ENCODE measurements around the gene SUMF1.

The SUMF1 gene

GRCh38 chr3:4497005-4497692, 30.1 kb upstream of the SUMF1 start:
- DNase-seq = no peak

- no peak for DNase-seq
These were observed 29.0 kb upstream of the SUMF1 start for GRCh38 chr3:4496087-4496452.

- no peak for DNase-seq
These were observed 28.4 kb upstream of the SUMF1 start for GRCh38 chr3:4495294-4496086.

DNA sequence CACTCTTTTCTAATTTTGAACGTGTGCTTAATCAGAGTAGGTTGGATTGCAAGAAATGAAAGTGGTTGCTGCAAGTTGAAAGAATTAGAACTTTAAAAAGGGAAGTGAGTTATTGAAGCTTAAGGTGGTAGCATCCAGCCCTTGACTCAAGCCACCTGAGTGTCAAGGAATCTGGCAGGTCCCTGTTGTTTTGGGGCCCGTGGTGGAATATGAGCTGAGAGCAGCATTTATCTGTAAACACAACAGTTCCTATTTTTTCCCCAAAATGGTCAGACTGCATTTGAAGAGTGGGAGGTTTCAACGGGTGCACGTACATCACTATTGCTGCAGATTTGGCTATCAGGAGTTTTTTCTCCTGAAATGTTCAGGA, 27.8 kb upstream of the SUMF1 start:
- no peak for DNase-seq

DNA sequence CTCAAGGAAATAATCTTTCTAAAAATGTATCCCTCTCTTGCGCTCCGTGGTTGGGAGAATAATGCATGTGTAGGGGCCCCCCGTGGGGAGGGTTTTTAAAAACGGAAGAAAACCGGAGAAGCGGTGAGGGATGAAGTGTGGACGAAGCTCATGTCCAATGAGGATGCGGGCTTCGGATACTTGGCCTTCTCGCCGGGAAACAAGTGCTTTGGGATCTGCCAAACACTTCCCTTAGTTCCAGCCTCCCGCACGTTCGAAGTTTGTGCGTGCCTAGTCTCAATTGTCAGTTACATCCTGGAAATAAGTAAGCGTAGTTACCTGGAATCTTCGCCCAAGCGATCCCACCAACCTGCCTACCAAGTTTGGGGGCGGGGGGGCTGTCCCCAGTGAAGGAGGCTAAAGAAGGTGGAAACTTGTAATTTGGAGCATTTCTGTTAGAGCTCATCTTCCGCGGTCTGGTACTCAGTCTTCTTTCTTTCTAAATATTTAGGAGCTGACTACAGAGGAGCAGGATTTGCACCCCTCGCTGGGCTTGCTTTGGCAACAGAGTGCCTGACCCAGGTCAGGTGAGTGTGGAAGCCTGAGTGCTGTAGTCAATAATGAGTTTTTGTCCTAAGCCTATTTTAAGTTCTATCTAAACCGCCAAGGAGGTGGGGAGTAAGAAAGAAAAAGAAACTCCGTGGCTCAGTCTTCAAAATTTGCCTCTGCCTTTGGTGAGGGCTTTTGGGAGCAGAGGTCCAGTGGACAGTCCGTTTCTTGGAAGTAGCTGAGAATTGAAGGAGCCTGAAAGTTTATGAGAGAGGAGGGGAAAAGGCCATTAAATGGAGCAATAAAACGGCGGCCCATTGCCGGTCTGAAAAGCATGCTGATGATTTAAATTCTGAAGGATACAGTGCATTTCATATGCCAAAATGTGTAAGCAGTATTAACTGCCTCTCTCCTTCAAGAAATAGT, 27.1 kb upstream of the SUMF1 start:
- no peak for DNase-seq

DNA sequence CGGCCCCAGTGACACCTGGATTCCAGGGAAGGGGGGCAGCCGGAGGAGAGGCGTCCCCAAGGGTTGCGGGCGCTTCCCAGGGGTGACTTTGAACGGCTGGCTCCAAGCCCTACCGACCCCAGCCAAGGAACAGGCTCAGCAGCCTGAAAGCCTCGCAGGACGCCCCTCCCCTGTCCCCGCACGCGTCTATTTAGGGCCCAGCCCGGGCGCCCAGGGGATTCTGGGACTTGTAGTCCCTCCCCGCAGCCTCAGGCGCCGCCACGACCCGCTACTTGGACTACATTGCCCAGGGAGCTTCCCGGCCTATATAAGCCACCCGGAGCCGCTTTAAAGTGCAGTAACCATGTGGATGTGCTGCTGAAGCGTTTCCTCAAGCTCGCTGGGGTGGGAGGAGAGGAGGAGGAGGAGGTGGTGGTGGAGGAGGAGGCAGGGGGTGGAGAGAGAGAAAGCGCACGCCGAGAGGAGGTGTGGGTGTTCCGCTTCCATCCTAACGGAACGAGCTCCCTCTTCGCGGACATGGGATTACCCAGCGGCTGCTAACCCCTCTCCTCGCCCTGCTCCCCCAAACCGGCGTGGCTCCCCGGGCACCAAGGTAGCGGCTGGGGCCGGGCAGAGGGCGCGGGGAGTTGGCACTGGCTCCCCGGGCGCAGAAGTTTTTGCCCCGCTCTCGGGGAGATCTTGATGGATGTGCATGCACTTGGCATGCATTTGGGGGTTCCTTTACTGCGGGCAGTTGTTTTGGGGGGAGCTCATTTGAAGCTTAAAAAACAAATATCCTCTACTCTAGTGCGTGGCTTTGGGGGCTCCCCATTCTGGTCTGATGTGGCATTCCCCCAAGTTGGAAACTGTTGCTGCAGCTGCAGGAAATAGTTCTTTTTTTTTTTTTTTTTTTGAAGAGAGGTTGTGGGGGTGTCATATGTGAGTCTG, 26.2 kb upstream of the SUMF1 start, which contains the start of gene ITPR1:
ITPR1 (plus strand) TSS at position 335 of the 927 bp plus-strand sequence. CDS start 23,144 bp downstream, outside the sequence.
- peak; percentile 84 for DNase-seq

- DNase-seq = peak; percentile 9
These were observed 25.3 kb upstream of the SUMF1 start for GRCh38 chr3:4492208-4493013.

GRCh38 chr3:4491855-4492207, 24.8 kb upstream of the SUMF1 start:
- no peak for DNase-seq

DNA sequence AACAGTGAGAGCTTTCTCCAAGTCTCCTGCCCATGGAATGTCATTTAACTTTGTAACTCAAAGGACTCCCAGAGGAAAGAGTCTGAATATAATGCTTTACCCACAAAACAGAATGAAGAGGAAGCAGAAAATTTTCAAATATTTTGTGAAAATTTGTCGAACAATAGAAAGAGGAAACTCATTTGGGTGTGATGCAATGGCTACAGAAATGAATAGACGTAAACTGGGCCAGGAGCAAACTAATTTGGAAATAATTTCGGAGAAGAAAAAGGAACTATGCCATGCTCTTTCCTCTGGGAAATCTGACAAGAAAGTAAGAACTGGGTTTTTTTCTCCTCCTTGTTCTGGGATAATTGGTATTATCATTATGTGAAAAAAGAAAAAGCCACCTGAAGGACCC, 11.2 kb upstream of the SUMF1 start:
- DNase-seq = no peak

GRCh38 chr3:4476496-4476895, 9.4 kb upstream of the SUMF1 start:
- no peak for DNase-seq

- DNase-seq = no peak
These were observed 8.7 kb upstream of the SUMF1 start for GRCh38 chr3:4475804-4476203.

DNA sequence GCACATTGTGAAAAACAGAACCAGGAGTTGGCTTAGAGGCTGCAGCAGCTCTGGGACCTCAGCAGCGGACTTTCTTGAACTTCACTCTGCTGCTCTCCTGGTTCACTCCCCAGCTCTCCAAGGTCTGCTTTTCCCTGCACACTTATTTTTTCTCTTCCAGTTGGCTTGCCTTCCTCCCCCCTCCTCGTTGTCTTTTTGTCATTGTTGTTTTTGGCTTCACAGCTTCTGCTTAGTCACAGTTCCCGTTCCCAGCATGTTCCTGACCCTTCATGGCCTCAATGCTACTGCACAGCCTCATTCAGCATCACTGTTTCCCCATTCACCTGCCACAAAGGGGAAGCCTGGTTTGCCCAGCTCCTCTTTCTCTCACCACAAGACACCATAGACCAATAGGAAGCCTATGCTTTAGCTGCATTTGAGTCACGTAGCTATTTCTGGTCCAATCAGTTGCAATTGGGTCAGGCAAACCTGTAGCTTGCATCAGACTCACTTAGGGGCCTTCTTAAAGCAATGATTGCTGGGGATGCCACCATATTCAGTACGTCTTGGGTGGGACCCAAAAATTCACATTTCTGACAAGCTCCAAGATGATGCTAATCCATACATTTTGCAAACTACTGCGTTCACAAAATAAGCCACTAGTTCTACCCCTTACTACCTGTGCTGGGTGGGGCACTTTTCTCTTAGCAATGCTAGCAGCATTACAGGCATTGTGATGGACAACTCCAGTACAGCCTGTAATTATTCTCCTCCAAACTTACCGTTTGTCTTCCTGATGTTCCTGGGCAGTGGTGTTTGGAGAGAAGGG, 7.8 kb upstream of the SUMF1 start:
- DNase-seq = no peak

- no peak for DNase-seq
These were observed 5.7 kb upstream of the SUMF1 start for GRCh38 chr3:4472766-4473165.

- no peak for DNase-seq
These were observed 5.2 kb upstream of the SUMF1 start for GRCh38 chr3:4472312-4472711.

DNA sequence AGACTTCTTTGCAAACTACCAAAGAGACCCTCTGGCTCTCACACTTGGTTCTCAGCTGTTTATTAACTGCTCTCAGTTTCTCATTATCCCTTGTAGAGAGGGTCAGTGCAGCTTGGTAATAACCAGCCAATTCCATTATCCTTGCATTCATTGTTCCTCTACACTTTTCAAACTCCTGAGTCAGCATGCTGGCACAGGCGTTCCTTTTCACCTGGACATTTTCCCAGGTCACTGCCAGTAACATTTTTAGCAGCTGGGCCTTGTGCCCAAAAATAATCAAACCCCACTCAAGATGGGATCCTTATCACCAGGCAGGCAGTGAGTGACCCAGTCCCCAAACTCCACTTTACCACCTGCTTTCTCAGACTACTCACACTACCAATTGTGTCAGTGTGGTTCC, 4.8 kb upstream of the SUMF1 start:
- DNase-seq = no peak

DNA sequence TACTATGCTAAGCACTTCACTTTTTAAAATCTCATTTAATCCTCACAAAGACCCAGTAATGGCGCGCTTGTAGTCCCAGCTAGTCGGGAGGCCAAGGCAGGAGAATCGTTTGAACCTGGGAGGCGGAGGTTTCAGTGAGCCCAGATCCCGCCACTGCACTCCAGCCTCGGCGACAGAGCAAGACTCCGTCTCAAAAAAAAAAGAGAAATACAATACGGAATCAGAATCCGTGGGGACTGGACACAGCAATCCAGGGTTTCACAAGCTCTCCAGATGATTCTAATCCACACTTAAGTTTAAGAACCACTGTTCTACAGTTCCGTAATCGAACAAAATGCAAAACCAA, 426 bp upstream of the SUMF1 start:
- no peak for DNase-seq

DNA sequence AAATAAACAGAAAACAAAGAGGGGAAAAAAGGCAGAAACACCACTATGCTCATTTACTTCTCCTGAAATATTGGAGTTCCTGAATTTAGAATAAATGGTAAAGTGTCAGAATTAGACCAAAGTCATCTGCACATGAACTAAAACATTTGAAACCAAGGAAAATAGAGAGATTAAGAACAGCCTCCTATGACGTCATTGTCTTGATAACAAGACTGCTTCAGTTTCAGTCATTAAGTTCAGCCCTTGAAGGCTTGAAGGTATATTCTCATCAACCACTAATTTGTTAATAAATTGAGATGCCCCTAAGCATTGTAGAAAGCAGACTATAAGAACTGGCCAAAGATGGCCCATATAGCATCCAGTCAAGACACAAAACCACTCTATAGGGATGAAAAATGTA, 2.5 kb downstream of the SUMF1 start:
- no peak for DNase-seq

- DNase-seq = no peak
These were observed 4.6 kb downstream of the SUMF1 start for GRCh38 chr3:4462369-4463040.

DNA sequence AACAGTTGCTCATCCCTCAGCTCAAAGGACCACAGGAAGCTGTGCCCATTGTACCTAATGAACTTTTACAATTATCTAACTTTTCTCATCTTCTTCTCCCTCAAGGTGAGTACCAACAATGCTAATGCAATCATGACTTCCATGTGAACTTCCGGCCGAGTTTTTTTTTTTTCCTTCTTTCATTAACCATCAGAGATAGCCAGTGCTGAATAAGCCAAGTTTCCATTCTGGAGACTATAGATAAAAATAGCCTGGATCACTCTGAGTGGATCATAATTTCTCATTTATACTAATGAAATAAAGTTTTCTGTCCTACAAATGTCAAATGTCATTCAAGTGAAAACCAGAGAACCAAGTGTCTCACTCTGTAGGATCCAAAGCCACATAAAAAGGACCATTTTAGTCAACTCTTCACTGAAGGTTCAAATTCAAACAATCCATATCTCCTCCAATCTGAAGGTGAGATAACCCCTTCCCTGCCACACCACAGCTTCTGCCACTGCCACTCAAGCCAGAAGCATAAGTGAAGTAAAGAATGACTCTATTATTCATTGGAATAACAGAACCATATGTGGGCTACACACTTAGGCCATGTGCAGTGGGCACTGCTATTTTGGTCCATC, 5.5 kb downstream of the SUMF1 start:
- DNase-seq = no peak

DNA sequence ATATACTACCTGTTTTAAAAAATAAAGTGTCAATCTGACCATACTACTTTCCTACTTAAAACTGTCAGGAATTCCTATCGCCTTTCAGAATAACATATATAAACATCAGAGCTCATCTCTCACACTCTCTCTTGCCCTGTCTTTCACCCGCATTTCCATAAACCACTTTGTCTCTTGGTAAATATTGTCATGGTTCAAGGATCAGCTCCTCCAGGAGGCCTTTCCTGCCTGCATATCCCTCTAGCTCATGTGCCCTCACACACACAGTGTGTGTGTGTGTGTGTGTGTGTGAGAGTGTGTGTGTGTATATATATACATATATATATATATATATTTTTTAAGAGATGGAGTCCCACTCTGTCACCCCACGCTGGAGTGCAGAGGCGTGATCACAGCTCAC, 6.7 kb downstream of the SUMF1 start:
- no peak for DNase-seq
